B cell (primary cell): ENCODE measurements around the gene BRD9.

Experiments
- EZH2 ChIP-seq: IDR thresholded peaks from 2 replicates; pipeline ENCODE4 v1.6.1; 2012; ENCODE audit warnings: borderline replicate concordance, low read depth, mild to moderate bottlenecking, moderate library complexity, low read length; ENCODE audit not compliant: insufficient read depth, poor library complexity, severe bottlenecking
- TF ChIP-seq, protein P1 (sequence below): fragments of 200-600 bp; IDR thresholded peaks from one replicate; pipeline ENCODE4 v1.8.0; 2022; ENCODE audit warnings: antibody characterized with exemption, mild to moderate bottlenecking

DNA sequence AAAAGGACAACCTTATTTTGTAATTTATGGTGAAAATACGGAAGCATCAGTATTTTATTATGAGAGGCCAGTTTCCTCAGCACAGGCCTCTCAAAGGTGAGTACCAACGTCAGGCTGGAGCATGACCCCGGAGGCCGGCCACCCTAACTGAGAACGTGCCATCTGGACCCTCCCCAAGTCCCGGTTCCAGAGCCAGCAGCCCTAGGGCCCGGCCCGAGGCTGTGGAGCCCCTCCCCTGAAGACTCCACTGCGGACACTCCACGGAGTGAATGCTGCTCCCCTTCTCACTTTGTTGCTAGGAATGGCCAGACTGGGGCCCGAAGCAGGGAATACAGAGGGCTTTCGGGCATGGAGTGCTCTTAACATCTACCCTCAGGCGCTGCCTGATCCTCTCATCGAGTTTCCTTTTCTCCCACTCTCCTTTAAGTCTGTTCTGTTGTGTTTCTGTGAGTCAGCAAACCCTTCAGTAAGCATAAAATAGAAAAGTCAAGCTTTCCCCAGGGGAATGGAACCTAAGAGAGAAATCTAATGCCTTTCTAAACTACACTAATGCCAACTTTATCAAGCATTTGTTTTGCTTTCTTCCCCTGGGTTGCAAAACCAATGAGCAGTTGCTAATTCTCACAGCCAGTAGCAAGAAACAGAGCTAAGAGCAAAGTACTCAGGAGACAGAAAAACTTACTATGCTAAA is 4.5 kb downstream of the BRD9 start:
- TF ChIP-seq, protein P1, sequence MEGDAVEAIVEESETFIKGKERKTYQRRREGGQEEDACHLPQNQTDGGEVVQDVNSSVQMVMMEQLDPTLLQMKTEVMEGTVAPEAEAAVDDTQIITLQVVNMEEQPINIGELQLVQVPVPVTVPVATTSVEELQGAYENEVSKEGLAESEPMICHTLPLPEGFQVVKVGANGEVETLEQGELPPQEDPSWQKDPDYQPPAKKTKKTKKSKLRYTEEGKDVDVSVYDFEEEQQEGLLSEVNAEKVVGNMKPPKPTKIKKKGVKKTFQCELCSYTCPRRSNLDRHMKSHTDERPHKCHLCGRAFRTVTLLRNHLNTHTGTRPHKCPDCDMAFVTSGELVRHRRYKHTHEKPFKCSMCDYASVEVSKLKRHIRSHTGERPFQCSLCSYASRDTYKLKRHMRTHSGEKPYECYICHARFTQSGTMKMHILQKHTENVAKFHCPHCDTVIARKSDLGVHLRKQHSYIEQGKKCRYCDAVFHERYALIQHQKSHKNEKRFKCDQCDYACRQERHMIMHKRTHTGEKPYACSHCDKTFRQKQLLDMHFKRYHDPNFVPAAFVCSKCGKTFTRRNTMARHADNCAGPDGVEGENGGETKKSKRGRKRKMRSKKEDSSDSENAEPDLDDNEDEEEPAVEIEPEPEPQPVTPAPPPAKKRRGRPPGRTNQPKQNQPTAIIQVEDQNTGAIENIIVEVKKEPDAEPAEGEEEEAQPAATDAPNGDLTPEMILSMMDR, result no peak
- TF ChIP-seq EZH2, result no peak
